ENCODE measurements around the gene C2CD3. TPM values are rescaled to one million over a fixed set of nuclear protein-coding genes. Genes with fewer than 3 reads are reported as not detected.

Gene C2CD3
- total RNA-seq, 1 donor from 2014 or later, result 9.6 TPM

- ATAC-seq (no peak), DNase-seq (ENCODE audit: missing footprints) (no peak)
- intact Hi-C loops (cut with DNase I), result no loop called here
Observed at GRCh38 chr11:74044538-74044937, 126.3 kb downstream of the C2CD3 start.

GRCh38 chr11:74043450-74043849 lies 127.4 kb downstream of the C2CD3 start:
- no peak for ATAC-seq
- intact Hi-C loops (cut with DNase I), result no loop called here
- DNase-seq (ENCODE audit: missing footprints), result no peak

GRCh38 chr11:74037309-74037708 lies 133.5 kb downstream of the C2CD3 start:
- ATAC-seq (no peak), DNase-seq (ENCODE audit: missing footprints) (no peak)
- intact Hi-C loops (cut with DNase I), result no loop called here

- no peak for DNase-seq (ENCODE audit: missing footprints)
- ATAC-seq, result no peak
- intact Hi-C loops (cut with DNase I), result no loop called here
Observed at GRCh38 chr11:74035264-74035663, 135.5 kb downstream of the C2CD3 start.

GRCh38 chr11:74033046-74033445 lies 137.8 kb downstream of the C2CD3 start:
- intact Hi-C loops (cut with DNase I), result no loop called here
- DNase-seq (ENCODE audit: missing footprints) (no peak), ATAC-seq (no peak)

GRCh38 chr11:74030723-74031676 lies 139.8 kb downstream of the C2CD3 start:
- ATAC-seq, result peak; percentile 42
- intact Hi-C loops (cut with DNase I), result no loop called here

GRCh38 chr11:74025467-74026166 lies 145.2 kb downstream of the C2CD3 start:
- ATAC-seq (no peak), DNase-seq (ENCODE audit: missing footprints) (no peak)
- intact Hi-C loops (cut with DNase I), result no loop called here

More at GRCh38 chr11:74030723-74031676, 139.8 kb downstream of the C2CD3 start:
- DNase-seq (ENCODE audit: missing footprints), result no peak

GRCh38 chr11:74024261-74025029 lies 146.4 kb downstream of the C2CD3 start:
- peak; percentile 54 for ATAC-seq
- intact Hi-C loops (cut with DNase I), result no loop called here
- DNase-seq (ENCODE audit: missing footprints), result peak; percentile 85

GRCh38 chr11:74023276-74023675 lies 147.5 kb downstream of the C2CD3 start:
- no peak for DNase-seq (ENCODE audit: missing footprints)
- ATAC-seq, result no peak
- intact Hi-C loops (cut with DNase I), result no loop called here

GRCh38 chr11:74022546-74022945 lies 148.3 kb downstream of the C2CD3 start:
- ATAC-seq (no peak), DNase-seq (ENCODE audit: missing footprints) (no peak)
- intact Hi-C loops (cut with DNase I), result no loop called here

GRCh38 chr11:74021998-74022397 lies 148.8 kb downstream of the C2CD3 start:
- intact Hi-C loops (cut with DNase I), result no loop called here

GRCh38 chr11:74020539-74020938 lies 150.3 kb downstream of the C2CD3 start:
- intact Hi-C loops (cut with DNase I), result no loop called here
- ATAC-seq, result no peak
- no peak for DNase-seq (ENCODE audit: missing footprints)

More at GRCh38 chr11:74021998-74022397, 148.8 kb downstream of the C2CD3 start:
- ATAC-seq, result no peak
- no peak for DNase-seq (ENCODE audit: missing footprints)

- intact Hi-C loops (cut with DNase I), result loop anchor here (2.0 to 5.0 kb wide), 2 partner anchors 37 to 58 kb away; partner anchors contain the start of gene UCP2
- no peak for DNase-seq (ENCODE audit: missing footprints)
- no peak for ATAC-seq
Observed at GRCh38 chr11:74019860-74020259, 150.9 kb downstream of the C2CD3 start.

GRCh38 chr11:74019104-74019738 lies 151.6 kb downstream of the C2CD3 start:
- ATAC-seq, result peak; percentile 2
- intact Hi-C loops (cut with DNase I), result loop anchor here (2.0 to 5.0 kb wide), 2 partner anchors 36 to 57 kb away; partner anchors contain the start of gene UCP2
- DNase-seq (ENCODE audit: missing footprints), result no peak

GRCh38 chr11:74018331-74019005 lies 152.3 kb downstream of the C2CD3 start:
- intact Hi-C loops (cut with DNase I), result loop anchor here (2.0 to 5.0 kb wide), 2 partner anchors 36 to 56 kb away; partner anchors contain the start of gene UCP2
- DNase-seq (ENCODE audit: missing footprints) (peak; percentile 95), ATAC-seq (peak; percentile 96)

GRCh38 chr11:74017631-74018030 lies 153.2 kb downstream of the C2CD3 start:
- intact Hi-C loops (cut with DNase I), result loop anchor here (2.0 to 5.0 kb wide), 2 partner anchors 35 to 55 kb away; partner anchors contain the start of gene UCP2
- DNase-seq (ENCODE audit: missing footprints) (no peak), ATAC-seq (no peak)

GRCh38 chr11:74015919-74016684 lies 154.7 kb downstream of the C2CD3 start:
- intact Hi-C loops (cut with DNase I), result loop anchor here (5.0 kb wide), 1 partner anchor 54 kb away; no protein-coding TSS in a partner anchor
- DNase-seq (ENCODE audit: missing footprints) (no peak), ATAC-seq (no peak)
